NCI-H146 treated with DMSO at 0.1 percent for 48 hours (cell line): ENCODE measurements around the gene ZC2HC1C.
"Not testable (repeated sequence)": the region's sequence is repeated elsewhere in the genome, so short reads cannot be mapped to it uniquely, and the experiment has no call there.

Source experiments
- DNase-seq: peaks from one replicate; lab custom pipeline; 2025; ENCODE audit not compliant: unreplicated experiment; lab: John Stamatoyannopoulos, UW

The ZC2HC1C gene

GRCh38 chr14:75091251-75091650 lies 21.8 kb downstream of the ZC2HC1C start:
- DNase-seq: no peak

GRCh38 chr14:75092698-75093097 lies 23.3 kb downstream of the ZC2HC1C start:
- DNase-seq: no peak

DNA sequence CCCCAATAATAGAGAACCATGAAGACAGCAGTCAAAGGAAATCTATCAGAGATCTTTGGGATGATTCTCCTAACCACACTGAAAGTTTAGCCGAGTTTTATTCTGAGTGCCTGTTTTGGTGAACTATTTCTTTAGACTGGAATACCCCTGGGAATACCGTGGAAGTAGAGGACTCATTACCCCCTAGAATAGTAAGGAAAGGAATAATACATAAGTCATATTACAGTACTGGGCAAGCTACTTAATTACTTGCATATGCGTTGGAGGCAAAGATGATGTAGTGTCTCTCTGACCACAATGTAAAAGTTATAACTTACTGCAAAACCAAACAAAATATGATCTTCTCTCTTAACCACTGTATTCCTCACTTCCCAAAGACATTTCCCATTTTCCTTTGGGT lies 25.5 kb downstream of the ZC2HC1C start:
- no peak for DNase-seq

GRCh38 chr14:75095690-75096089 lies 26.2 kb downstream of the ZC2HC1C start:
- DNase-seq: no peak

- no peak for DNase-seq
Measured at GRCh38 chr14:75096959-75097358, 27.5 kb downstream of the ZC2HC1C start.

DNA sequence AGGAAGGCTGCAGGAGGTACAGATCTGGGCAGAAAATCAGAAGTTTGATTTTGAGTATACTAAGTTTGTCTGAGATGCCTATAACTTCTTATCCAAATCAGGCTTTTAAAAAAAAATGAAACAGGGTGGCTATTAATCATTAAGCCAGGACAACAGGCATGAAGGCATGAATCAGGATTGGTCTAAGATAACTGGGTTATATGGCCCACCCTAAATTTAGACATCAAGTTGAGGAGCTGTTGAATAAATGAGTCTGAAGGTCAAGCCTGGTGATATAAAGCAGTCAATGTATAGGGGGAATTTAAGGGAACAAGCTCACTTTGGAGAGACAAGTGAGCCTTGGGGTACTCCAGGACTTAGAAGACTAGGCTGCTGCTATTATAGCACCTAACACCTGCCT lies 28.8 kb downstream of the ZC2HC1C start:
- DNase-seq: no peak

DNA sequence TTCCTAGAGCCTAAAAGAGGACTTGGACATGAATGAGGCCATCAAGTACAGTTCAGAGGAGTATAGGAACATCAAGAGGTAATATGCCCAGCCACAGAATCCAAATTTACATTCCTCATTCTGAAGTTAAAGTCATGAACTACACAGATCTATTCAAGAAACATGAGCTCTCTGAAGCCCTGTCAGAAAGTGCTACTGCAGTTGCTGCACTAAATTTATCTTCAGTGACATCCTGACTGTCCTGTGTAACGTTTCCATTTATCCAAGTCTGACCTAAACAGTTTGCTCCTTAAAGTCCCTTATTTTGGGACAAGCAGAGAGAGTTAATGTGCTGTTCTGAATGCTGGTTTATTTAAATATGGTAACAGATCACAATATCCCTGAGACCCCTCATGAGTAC lies 29.2 kb downstream of the ZC2HC1C start:
- no peak for DNase-seq

- peak; percentile 20 for DNase-seq
Measured at GRCh38 chr14:75101491-75101890, 32.0 kb downstream of the ZC2HC1C start.

GRCh38 chr14:75107186-75107585 lies 37.7 kb downstream of the ZC2HC1C start:
- no peak for DNase-seq

DNA sequence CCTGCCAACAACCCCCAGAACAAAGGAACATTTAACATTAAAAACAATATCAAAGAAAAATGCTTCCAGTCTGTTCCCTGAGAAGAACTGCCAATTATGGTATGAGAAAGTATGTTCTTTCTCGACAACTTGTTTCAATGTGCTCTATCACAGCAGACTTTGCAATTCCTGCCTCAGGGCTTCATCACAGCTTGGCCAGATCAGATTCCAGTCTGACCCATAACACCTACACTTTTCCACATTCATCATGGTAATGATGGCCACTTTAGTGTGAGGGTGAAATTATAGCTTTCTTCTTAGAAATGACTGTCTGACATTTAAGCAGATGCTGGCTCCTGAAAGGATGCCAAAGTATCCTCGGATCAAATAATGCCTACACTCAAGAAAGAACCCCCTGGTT lies 40.4 kb downstream of the ZC2HC1C start:
- no peak for DNase-seq

GRCh38 chr14:75113932-75114539 lies 44.6 kb downstream of the ZC2HC1C start:
- no peak for DNase-seq

DNA sequence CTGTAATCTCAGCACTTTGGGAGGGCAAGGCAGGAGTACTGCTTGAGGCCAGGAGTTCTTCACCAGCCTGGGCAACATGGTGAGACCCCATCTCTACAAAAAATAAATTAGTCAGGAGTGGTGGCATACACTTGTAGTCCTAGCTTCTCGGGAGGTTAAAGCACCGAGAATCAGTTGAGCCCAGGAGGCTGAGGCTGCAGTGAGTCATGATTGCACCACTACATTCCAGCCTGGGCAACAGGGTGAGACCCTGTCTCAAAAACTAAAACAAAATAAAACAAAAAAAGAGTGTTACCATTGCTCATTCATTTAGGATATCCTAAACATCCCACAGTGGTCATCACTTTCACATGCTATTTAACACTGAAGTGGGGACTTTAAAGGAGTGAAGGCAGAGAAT lies 49.6 kb downstream of the ZC2HC1C start:
- no peak for DNase-seq

GRCh38 chr14:75120541-75121291 lies 51.3 kb downstream of the ZC2HC1C start:
- no peak for DNase-seq

GRCh38 chr14:75121552-75121951 lies 52.1 kb downstream of the ZC2HC1C start:
- no peak for DNase-seq

DNA sequence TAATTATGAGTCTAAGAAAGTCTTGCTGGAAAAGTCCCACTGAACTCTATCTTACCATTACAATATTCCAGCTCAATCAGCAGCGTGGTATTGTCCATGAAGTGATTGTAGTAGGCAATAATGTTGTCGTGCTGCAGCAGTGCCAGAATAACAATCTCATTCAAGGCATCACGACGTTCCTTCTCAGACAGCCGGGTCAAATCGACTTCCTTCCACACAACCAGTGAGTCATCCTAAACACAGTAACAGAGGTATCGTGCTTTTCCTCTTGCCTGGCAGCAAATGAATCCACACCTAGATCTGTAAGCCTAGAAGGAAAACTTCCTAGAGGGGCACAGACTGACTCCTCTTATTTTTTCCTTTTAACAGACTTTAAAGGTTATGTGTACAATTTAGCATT lies 54.5 kb downstream of the ZC2HC1C start:
- no peak for DNase-seq

GRCh38 chr14:75125617-75126016 lies 56.2 kb downstream of the ZC2HC1C start:
- DNase-seq: no peak

- DNase-seq: no peak
Measured at GRCh38 chr14:75126121-75126544, 56.7 kb downstream of the ZC2HC1C start.

- DNase-seq: peak; percentile 48
Measured at GRCh38 chr14:75126679-75127473, 57.4 kb downstream of the ZC2HC1C start, which contains the start of gene NEK9. Gene NEK9, minus strand, starts transcription at chr14:75127048. Its CDS starts 127 bp downstream, at chr14:75126921.

DNA sequence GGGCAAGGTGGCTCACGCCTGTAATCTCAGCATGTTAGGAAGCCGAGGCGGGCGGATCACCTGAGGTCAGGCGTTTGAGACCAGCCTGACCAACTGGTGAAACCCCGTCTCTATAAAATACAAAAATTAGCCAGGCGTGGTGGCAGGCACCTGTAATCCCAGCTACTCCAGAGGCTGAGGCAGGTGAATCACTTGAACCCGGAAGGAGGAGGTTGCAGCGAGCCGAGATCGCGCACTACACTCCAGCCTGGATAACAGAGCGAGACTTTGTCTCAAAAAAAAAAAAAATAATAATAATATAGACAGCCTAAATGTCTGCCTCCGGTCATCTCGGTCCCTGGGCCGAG lies 58.0 kb downstream of the ZC2HC1C start:
- DNase-seq: not testable (repeated sequence)

GRCh38 chr14:75127903-75128595 lies 58.6 kb downstream of the ZC2HC1C start:
- DNase-seq: no peak

DNA sequence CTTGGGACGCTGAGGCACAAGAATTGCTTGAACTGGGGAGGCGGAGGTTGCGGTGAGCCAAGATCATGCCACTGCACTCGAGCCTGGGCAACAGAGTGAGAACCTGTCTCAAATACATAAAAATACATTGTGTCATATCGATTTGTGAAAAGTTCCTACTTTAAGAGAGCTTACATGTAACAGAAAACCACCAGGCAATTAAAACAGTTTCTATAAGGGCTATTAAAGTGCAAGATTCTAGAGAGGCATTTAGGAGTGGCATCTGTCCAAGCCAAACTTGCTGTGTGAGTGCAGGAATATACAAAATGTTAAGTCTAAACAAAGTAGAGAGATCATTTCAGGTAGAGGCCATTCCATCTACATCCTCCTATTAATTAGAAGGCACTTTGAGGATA lies 59.2 kb downstream of the ZC2HC1C start:
- no peak for DNase-seq
